LNCaP clone FGC (cell line): ENCODE results near the gene SCO2.

ENCODE experiments used
- DNase-seq: peaks from one replicate; pipeline ENCODE4 v3.0.0-alpha.2; 2011; ENCODE audit warnings: low read depth
- H3K4me3 ChIP-seq: 2 replicates; pipeline ENCODE4 v1.5.1; 2011; ENCODE audit warnings: mild to moderate bottlenecking, low read depth, low read length, control low read depth
- CTCF ChIP-seq: IDR thresholded peaks from 2 replicates; pipeline ENCODE4 v1.5.1; 2012; ENCODE audit warnings: mild to moderate bottlenecking; ENCODE audit not compliant: control insufficient read depth, insufficient read depth; ENCODE audit errors: extremely low read depth

Gene SCO2

GRCh38 chr22:50525104-50525857 lies at the start of gene SCO2:
SCO2 (minus strand) TSS chr22:50525598; CDS start chr22:50524411, 1,187 bp downstream.
- H3K4me3 ChIP-seq = peak within 1 kb of the TSS; percentile 82
- TF ChIP-seq CTCF = peak; percentile 44; the same call in 1 of the 2 replicates
- DNase-seq = peak; percentile 88

- no peak for DNase-seq
- TF ChIP-seq CTCF = no peak
These were observed 49.0 kb upstream of the SCO2 start for GRCh38 chr22:50574383-50574755.

GRCh38 chr22:50573491-50574382 lies 48.3 kb upstream of the SCO2 start:
- no peak for TF ChIP-seq CTCF
- DNase-seq = no peak
- H3K4me3 ChIP-seq = no peak overlapping the region

More at GRCh38 chr22:50574383-50574755, 49.0 kb upstream of the SCO2 start:
- H3K4me3 ChIP-seq = no peak overlapping the region

- no peak for TF ChIP-seq CTCF
- DNase-seq = no peak
- H3K4me3 ChIP-seq = no peak overlapping the region
These were observed 47.6 kb upstream of the SCO2 start for GRCh38 chr22:50572965-50573364.

GRCh38 chr22:50571264-50572175 lies 46.1 kb upstream of the SCO2 start:
- no peak for DNase-seq
- H3K4me3 ChIP-seq = no peak overlapping the region
- no peak for TF ChIP-seq CTCF

- H3K4me3 ChIP-seq = no peak overlapping the region
- TF ChIP-seq CTCF = no peak
- DNase-seq = no peak
These were observed 45.5 kb upstream of the SCO2 start for GRCh38 chr22:50570861-50571260.
